Measurements from ENCODE around the gene CALD1. TPM values are rescaled to one million over a fixed set of nuclear protein-coding genes. Genes with fewer than 3 reads are reported as not detected.
"Not testable (repeated sequence)": the region's sequence is repeated elsewhere in the genome, so short reads cannot be mapped to it uniquely, and the experiment has no call there.

CALD1 gene
- polyA plus RNA-seq, 1 donor from 2014 or later, result 8.0 TPM

DNA sequence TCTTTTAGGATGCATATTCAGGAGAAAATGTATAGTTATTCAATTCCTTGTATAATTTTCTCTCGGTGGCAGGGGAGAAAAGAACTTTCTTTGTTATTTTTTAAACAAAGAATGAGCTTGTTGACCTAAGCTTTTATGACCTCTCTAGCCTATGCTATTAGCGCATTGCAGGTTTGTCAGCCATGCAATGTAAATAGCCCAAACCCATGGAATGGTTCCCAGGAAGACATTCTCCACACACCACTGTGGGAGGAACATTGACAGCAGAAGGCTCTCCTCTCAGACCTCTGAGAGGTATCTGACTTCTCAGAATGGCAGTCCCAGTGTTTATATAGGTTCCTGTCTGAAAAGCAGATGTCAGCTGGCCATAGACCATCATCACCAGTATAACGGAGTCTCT, 187.3 kb downstream of the CALD1 start:
- H3K9me2 ChIP-seq (ENCODE audit: insufficient read depth, low read length), result no peaks in the 10 kb centered on the region
- H3K27ac ChIP-seq (ENCODE audit: low read length), result no peak overlapping the region
- no peak overlapping the region for H2AFZ ChIP-seq (ENCODE audit: low read depth, low read length)
- H3K9me3 ChIP-seq (ENCODE audit: low read length), result no peaks in the 10 kb centered on the region
- no peaks in the 10 kb centered on the region for H3K36me3 ChIP-seq (ENCODE audit: insufficient read depth, low read length)
- no peaks in the 10 kb centered on the region for H3K27me3 ChIP-seq (ENCODE audit: insufficient read depth, low read depth, low read length)
- no peaks in the 10 kb centered on the region for H3F3A ChIP-seq (ENCODE audit: insufficient read depth, low read length, poor library complexity, severe bottlenecking)
- H3K79me2 ChIP-seq (replicated peaks; ENCODE audit: insufficient read depth, low read length), result no peaks in the 10 kb centered on the region
- H3K4me3 ChIP-seq (ENCODE audit: low read length), result no peak overlapping the region
- TF ChIP-seq TAF1 (IDR thresholded peaks at IDR 0.05; ENCODE audit: low read depth) (no peak), MXI1 (conservative IDR thresholded peaks at IDR 0.05; ENCODE audit: poor library complexity, severe bottlenecking) (no peak), REST (IDR thresholded peaks at IDR 0.05; ENCODE audit: borderline replicate concordance) (no peak), EP300 (conservative IDR thresholded peaks at IDR 0.05; ENCODE audit: poor library complexity, severe bottlenecking) (no peak), POLR2AphosphoS5 (IDR thresholded peaks at IDR 0.05) (no peak), SMC3 (conservative IDR thresholded peaks at IDR 0.05; ENCODE audit: poor library complexity) (no peak), EZH2 (IDR thresholded peaks at IDR 0.05; ENCODE audit: borderline replicate concordance, insufficient read depth, low read length, poor library complexity, severe bottlenecking) (no peak), RAD21 (conservative IDR thresholded peaks at IDR 0.05) (no peak)
- TF ChIP-seq, protein P1, sequence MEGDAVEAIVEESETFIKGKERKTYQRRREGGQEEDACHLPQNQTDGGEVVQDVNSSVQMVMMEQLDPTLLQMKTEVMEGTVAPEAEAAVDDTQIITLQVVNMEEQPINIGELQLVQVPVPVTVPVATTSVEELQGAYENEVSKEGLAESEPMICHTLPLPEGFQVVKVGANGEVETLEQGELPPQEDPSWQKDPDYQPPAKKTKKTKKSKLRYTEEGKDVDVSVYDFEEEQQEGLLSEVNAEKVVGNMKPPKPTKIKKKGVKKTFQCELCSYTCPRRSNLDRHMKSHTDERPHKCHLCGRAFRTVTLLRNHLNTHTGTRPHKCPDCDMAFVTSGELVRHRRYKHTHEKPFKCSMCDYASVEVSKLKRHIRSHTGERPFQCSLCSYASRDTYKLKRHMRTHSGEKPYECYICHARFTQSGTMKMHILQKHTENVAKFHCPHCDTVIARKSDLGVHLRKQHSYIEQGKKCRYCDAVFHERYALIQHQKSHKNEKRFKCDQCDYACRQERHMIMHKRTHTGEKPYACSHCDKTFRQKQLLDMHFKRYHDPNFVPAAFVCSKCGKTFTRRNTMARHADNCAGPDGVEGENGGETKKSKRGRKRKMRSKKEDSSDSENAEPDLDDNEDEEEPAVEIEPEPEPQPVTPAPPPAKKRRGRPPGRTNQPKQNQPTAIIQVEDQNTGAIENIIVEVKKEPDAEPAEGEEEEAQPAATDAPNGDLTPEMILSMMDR (IDR thresholded peaks at IDR 0.05; ENCODE audit: poor library complexity, severe bottlenecking), result no peak
- no peak overlapping the region for H3K9ac ChIP-seq (ENCODE audit: low read length)
- H3K4me2 ChIP-seq (ENCODE audit: low read length), result no peak overlapping the region
- no peaks in the 10 kb centered on the region for H4K20me1 ChIP-seq (ENCODE audit: insufficient read depth)

DNA sequence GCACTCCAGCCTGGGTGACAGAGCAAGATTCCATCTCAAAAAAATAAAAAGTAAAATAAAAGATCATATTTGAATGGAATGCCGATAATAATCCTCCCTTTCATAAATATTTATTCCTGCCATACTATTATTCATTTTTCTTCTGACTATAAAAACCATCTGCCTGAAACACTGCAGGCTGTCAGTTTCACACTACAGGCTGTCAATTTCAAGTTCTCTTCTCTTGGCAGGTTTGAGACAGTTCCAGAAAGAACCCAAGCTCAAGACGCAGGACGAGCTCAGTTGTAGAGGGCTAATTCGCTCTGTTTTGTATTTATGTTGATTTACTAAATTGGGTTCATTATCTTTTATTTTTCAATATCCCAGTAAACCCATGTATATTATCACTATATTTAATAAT, 188.7 kb downstream of the CALD1 start:
- no peak for TF ChIP-seq RAD21 (conservative IDR thresholded peaks at IDR 0.05)
- peak; percentile 44 for TF ChIP-seq POLR2AphosphoS5 (IDR thresholded peaks at IDR 0.05)
- TF ChIP-seq EP300 (conservative IDR thresholded peaks at IDR 0.05; ENCODE audit: poor library complexity, severe bottlenecking), result peak; percentile 76
- Histone ChIP-seq H2AFZ (ENCODE audit: low read depth, low read length) (no peak overlapping the region), H3K9ac (ENCODE audit: low read length) (no peak overlapping the region), H3K79me2 (replicated peaks; ENCODE audit: insufficient read depth, low read length) (no peaks in the 10 kb centered on the region), H3K9me3 (ENCODE audit: low read length) (no peaks in the 10 kb centered on the region), H3K9me2 (ENCODE audit: insufficient read depth, low read length) (no peaks in the 10 kb centered on the region), H3K36me3 (ENCODE audit: insufficient read depth, low read length) (no peaks in the 10 kb centered on the region), H3K4me2 (ENCODE audit: low read length) (no peak overlapping the region), H3F3A (ENCODE audit: insufficient read depth, low read length, poor library complexity, severe bottlenecking) (no peaks in the 10 kb centered on the region), H3K27ac (ENCODE audit: low read length) (no peak overlapping the region), H4K20me1 (ENCODE audit: insufficient read depth) (no peaks in the 10 kb centered on the region), H3K4me3 (ENCODE audit: low read length) (no peak overlapping the region), H3K27me3 (ENCODE audit: insufficient read depth, low read depth, low read length) (no peaks in the 10 kb centered on the region)

DNA sequence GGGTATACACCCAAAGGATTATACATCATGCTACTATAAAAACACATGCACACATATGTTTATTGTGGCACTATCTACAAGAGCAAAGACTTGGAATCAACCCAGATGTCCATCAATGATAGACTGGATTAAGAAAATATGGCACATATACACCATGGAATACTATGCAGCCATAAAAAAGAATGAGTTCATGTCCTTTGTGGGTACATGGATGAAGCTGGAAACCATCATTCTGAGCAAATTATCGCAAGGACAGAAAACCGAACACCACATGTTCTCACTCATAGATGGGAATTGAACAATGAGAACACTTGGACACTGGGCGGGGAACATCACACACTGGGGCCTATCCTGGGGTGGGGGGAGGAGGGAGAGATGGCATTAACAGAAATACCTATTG, 202.2 kb downstream of the CALD1 start:
- H3K36me3 ChIP-seq (ENCODE audit: insufficient read depth, low read length); H3K27me3 ChIP-seq (ENCODE audit: insufficient read depth, low read depth, low read length); H3K27ac ChIP-seq (ENCODE audit: low read length); H3K9me3 ChIP-seq (ENCODE audit: low read length); H2AFZ ChIP-seq (ENCODE audit: low read depth, low read length); H4K20me1 ChIP-seq (ENCODE audit: insufficient read depth); H3K79me2 ChIP-seq (replicated peaks; ENCODE audit: insufficient read depth, low read length); H3F3A ChIP-seq (ENCODE audit: insufficient read depth, low read length, poor library complexity, severe bottlenecking); H3K9me2 ChIP-seq (ENCODE audit: insufficient read depth, low read length); H3K4me3 ChIP-seq (ENCODE audit: low read length); H3K9ac ChIP-seq (ENCODE audit: low read length); H3K4me2 ChIP-seq (ENCODE audit: low read length): not testable (repeated sequence)
